COLO829 (cell line): ENCODE data around the gene NR3C1.
A peak's percentile ranks its signal among the peaks of the same experiment; 100 is the strongest.

Experiments
- DNase-seq: peaks from one replicate; pipeline ENCODE4 v3.0.0; 2012; ENCODE audit warnings: low spot score

Gene NR3C1

DNA sequence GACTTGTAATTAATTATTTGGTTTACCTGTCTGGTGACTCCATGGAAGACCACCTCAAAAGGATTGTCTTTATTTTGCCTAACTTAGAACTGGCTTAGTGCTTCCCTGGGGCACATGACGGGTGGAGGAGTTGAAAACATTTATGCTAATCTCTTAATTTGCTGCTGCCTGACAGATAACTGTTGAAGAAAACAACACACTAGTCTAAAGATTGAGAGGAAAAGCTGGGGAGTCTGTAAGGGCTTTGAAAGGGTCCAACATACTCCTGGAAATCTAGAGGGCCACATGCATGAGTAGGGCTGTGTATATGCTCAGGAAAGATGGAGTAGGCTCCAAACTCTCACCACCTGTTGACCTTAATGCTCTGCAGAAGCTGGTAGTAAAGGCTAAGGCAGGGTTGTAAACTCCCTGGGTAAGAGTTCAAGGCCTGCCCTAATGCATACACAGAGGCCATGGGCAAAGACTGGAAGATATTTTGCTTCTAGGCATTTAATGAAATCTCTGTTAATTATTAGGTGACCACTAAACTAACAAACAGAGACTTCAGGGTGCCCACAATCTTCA, 40.7 kb downstream of the NR3C1 start:
- DNase-seq, result no peak

DNA sequence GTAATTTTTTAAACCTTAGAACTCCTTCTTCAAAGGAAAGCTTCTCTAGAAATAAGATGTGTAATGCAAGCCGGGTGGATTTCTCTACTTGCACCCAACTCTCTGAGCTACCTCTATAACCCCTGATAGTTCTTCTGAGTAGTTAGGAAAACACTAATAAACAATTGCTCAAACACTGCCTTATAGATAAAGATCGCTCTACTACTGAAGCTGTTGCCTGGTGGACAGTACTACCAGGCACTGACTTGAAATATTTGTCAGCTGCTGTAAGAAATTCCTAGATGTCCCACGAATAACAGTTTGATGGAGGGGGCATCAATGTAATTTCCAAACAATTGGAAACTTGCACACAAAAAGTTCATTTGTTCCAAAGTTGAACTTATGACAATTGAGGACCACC, 42.0 kb downstream of the NR3C1 start:
- no peak for DNase-seq

DNA sequence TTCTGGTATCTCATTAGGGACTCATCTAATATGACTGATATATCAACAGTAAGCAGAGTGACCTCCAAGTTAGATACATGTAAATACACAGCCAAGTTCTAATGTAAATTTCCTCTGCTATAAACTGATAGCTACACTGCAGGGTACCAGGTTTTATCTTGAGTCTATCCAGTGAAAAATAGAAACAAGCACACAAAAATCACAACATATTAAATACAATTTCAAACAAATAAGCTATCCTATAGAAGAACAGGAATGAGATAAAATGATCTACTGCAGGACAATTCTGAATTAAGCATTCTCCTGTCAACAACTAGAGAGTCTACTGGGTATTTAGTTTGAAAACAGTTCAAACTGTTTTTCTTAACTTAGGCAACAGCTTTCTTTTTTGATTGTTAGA, 42.7 kb downstream of the NR3C1 start:
- DNase-seq, result no peak

DNA sequence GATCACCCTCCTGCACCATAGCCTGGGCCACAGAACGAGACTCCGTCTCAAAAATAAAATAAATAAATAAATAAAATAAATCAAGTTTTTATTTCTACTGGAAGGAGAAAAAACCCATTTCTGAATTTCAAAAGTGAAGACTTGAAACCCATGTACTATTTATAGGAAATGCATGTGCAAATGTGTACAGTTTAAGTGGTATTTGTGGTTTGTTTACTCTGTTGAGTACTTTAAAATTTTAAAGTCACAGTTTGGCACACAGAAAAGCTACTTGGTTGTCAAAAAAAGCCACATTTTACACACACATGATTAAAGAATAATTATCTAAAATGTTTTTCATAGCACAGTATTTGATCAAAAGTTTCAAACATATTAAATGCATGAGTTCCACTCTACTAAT, 43.6 kb downstream of the NR3C1 start:
- DNase-seq, result no peak

DNA sequence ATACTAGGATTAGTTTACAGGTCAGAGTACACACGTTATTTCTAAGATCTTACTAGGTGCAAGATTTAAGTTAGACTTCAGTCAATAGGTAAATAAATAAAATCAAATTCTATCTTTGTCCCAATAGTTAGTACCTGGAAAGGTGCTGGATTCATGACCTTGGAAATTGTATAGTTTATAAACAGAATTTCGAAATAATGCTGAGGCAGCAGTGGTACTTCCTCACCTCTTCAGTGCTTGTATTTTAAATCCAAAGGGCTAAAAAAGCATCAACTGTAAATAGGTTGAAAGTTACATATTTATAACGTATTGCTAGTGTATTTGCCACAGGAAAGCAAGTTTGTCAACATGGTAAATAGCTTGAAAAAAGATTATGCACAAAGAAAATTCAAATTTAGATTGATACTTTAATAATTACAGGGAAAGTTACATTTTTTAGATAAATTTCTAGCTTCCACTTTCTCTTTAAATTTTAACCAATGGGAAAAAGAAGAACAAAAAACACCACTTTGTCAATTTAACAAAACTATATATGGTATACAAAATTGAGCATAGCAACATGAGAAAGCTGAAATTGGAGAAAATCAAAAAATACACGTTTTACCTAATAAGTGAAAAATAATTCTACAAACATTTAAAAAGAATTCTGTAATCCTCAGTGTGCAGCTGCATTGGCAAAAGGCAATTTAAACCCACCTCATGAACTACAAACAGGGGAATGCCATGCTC, 46.5 kb downstream of the NR3C1 start:
- DNase-seq, result no peak

DNA sequence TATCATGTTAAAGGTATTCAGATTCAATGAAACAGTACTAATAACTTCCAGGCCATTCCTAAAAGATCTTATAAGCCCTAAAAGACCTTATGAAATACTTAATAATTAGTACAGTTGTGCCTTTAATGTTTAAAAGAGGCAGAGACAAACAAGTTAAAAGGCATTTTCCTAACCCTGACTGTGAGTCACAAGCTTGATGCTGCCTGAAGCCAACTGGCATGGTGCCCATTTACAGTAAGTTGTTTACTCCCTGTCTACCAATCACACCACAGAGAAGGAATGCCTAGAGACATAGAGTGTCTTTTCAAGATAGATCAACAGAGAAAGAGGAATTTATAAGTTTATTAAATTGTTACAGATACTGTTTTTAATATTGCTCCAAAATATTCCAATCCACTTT, 47.8 kb downstream of the NR3C1 start:
- DNase-seq, result peak; percentile 84

DNA sequence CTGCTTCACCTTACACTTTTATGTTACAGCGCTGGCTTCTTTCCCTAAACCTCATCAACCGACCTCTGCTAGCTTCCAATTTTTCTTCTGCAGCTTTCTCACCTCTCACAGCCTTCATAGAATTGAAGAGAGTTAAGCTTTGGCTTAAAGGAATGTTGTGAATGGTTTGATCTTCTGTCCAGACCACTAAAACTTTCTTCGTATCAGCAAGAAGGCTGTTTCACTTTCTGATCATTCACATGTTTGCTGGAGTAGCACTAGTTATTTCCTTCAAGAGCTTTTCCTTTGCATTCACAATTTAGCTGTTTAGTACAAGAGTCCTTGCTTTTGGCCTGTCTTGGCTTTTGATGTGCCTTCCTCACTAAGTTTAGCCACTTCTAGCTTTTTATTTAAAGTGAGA, 49.5 kb downstream of the NR3C1 start:
- DNase-seq, result no peak

DNA sequence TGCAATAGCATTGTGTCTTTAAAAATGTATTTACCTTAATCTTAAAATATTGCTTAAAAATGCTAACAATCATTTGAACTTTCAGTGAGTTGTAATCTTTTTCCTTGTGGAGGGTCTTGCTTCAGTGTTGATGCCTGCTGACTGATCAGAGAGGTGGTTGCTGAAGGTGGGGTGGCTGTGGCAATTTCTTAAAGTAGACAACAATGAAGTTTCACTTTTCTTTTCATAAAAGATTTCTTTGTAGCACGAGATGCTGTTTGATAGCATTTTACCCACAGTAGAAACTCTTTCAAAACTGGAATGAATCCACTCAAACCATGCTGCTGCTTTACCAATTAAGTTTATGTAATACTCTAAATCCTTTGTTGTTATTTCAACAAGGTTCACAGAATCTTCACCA, 50.8 kb downstream of the NR3C1 start:
- DNase-seq, result no peak

DNA sequence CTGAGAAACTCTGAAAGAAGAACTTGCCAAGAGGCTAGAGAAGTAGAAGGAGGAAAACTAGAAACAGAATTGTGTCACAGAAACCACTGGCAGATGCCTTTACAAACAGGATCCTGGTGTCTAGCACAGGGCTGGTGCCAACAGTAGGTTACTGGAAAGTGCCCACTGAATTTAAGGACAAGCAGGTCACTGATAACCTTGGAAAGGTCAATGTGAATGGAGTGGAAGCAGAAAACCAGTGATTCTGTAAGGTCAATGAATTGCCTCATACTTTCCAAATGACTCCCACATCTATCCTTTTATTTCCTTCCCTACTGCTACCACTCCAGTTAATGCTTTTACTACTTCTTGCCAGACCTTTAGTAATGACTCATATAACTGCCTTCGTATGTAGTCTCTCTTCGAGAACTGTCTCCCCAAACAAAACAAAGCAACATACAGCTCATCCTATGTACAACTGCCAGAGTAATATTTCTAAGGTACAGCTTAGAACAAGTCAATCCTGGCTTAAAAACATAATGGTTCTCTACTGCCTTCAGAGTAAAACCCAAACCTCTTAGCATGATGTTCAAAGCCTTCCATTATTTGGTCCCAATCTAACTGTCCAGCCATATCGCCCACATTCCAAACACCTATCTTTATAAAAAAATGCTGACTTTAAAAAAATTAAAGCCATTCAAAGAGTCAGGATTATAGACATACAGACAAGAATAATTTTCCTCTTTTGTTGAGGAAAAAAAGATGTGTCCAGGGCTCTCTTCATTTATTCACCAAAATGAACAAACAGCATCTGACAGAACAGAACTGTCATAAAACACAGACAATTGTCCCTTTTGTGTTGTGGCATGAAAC, 52.5 kb downstream of the NR3C1 start:
- peak; percentile 57 for DNase-seq

DNA sequence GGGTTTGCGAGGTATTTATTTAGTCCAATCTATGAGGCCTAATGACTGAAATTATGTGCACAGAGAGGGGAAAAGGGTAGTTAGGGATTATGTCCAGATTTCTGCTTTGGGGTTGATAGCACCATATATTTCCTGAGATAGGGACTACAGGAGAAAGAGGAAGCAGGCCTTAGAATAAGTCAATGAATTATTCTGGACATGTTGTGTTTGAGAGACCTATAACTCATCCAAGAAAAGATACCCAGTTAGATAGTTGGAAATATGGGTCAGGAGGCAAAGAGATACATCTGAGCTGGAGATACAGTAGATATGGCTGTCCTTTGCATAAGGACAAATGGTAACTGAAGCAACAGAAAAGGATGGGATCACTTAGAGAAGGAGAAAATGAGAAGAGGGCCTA, 53.1 kb downstream of the NR3C1 start:
- no peak for DNase-seq

DNA sequence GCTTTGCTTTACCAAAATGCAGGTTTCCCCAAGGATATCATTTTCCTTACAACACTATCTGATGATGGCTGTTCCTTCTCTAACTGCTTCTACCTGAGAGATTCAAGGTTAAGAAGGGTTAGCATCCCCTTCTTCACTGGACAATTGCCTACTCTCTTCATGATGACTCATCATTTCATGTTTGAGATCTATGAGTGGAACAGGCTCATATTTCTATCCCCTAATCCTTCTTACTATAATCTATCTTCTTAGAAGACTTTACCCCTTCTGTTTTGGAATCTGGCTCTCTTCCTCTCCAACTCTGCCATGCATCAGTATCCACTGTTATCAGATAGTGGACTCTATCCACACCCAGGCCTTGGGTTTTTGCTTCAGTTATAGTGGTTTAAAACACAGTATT, 54.3 kb downstream of the NR3C1 start:
- no peak for DNase-seq

DNA sequence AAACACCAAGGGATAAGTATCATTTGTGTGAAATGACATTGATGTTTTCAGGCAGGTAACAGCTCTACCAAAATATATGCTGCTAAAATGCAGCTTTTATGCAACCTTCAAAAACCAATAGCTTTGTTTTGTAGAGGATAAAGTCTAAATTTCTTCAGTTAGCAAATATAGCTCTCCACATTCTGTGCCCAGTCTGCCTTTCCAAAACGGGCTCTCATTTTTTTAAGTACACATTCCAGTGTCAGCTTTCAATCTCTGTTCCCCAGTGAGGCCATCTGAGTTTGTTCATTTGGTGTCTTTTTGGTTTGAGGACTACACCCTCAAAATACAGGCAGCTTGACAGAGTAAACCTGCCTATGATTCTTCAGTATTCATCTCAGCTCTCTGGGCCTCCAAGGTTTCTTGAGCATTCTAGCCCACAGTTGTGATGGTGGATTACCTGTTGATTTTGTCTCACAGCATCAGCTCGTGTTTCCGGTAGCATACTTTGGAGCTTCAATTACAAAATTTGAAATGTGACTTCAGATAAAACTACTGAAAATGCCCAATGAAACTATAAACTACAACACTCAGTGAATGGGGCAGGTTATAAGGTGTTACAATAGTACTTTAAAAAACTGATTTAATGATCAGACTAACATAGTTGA, 55.7 kb downstream of the NR3C1 start:
- DNase-seq, result no peak

DNA sequence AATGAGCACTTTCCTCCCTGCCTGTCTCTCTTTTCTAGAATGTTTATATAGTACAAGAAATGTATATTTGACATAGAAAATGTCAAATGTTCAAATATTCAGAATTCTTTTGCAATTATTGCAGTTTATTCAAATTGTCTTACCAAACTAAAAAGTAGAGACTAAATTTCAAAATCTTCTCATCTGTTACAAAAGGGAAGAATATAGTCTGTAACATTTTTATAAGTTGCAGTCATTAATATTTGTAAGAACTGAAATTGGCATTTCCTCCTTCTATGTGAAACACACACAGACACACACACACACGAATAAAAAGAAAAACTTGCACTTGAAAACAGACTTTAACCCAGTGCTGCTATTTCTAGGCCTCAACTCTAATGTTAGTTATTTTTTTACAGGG, 56.4 kb downstream of the NR3C1 start:
- DNase-seq, result no peak

DNA sequence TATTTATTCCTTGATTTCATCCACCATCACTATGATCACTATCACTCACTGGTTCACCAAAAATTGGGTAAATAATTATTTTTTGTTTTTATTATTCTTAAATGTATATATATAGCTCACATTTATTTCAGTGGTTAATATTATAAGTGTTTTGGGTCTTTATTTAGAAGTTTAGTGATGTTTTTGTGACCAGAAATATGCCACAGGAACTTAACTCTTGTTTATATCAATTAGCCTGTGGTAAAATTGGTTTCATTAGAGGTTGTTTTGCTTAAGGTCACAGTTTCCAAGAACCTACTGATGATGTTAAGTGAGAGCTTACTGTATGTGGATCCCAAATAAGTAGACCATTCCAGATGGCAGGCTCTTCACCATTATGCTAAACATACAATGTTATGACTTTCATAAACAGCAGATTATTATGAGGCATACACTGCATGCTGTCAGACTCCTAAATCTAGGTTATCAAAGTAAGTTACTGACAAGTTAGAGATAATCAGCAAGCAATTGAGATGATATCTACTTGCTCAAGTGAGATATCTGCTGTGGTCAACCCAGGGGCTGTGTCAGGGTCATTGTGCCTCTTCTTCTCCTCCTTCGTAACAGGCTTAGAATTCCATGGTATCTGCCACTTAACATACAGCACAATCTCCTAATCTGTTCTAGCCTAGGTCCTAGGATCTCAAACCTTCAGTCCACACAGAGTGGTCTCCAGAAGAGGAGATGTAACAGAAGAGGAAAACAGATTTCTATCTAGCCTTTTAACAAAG, 57.6 kb downstream of the NR3C1 start:
- no peak for DNase-seq

DNA sequence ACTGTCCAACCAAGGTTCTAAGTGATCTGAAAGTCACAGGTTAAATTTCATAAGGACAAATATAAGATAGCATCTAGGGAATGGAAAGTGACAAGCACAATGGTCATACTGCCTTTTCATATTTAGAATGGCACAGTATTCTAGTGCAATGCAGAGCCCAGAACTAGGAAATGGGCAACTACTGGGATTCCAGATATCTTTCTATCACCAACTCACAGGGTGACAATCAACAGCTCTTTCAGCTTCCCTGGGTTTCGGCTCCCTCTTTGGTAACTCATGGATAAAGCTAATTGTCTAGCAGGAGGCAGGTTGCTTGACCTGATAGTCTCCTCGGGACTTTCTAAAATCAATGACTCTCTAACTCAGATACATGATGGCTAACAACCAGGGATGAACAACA, 60.4 kb downstream of the NR3C1 start:
- DNase-seq, result no peak

DNA sequence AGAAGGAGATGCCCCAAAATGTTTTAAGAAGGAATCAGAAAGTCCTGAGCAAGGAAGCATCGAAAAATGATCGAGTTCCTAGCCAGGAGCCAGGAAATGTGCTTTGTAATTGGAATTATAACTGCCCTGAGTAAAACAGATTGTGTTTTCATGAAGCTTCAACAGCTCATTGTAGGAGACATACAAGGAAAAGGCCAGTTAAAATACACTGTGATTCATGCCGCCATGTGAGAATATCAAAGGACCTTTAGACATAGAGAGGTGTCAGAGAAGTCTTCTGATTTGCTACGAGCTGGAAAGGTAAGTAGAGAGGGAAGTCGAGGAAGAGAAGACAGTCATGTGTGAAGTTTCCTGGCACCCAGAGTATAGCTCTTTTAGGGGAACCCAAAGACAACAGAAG, 60.9 kb downstream of the NR3C1 start:
- no peak for DNase-seq

DNA sequence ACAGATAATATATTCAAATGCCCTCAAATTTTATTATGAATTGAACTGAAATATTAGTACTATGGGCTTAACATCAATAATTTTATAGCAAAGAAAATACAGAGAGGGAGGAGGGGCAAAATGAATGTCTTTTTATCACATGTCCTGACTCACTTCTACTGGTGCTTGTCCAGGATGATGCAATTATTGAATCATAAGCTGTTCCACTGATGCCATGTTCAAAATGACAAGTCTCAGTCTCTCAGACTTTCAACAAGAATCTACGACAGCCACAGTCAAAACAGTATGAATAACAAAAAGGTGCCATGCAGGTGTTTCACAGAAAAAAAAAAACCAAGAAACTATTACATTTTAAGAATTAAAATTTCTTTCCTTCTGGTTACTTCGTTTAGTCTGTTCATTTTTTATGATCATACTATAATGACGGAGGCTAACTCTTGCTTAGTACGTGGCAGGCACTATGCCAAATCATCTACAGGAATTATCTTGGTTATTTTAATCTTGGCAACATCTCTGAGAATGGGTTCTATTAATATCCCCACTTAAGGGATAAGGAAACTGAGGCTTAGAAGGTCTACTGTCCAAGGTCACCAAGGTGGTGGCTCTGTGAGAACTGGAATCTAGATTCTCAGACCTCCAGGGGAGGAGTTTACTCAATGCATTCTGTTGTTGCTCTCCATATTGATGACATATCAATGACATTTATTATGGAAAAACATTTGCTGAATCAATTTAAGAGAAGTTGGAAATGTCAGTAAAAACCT, 61.5 kb downstream of the NR3C1 start:
- DNase-seq, result no peak

DNA sequence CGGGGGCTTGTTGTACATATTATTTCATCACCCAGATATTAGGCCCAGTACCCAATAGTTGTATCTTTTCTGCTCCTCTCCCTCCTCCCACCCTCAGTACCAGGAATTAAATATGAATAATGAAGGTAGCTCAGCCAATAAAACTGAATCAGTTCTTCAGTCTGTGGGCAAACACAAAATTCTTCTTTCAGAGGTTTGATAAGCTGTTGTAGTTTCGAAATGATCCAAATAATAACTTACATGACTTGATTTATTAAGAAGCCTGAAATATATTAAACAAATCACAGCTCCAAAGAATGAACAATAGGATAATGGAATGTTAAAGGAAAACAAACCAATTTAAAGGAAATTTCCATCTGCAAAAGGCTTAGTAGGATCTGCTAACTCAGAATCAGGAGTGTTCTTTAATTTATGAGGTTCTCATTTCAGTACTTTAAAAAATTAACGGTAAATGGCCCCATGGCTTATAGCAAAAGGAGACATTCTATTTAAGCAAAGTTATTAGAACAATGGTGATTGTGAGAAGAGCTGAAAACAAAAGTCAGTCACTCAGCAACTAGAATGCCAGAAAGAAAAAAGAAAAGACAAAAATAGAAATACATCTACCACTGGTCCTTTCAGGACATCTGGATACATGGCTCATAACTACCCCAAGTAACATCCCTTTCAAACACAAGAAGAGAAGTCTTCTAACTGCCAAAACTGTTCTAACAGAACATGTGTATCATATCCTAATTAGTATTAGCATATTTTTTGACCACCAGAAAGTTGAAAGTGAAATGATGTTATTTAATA, 62.4 kb downstream of the NR3C1 start:
- no peak for DNase-seq

DNA sequence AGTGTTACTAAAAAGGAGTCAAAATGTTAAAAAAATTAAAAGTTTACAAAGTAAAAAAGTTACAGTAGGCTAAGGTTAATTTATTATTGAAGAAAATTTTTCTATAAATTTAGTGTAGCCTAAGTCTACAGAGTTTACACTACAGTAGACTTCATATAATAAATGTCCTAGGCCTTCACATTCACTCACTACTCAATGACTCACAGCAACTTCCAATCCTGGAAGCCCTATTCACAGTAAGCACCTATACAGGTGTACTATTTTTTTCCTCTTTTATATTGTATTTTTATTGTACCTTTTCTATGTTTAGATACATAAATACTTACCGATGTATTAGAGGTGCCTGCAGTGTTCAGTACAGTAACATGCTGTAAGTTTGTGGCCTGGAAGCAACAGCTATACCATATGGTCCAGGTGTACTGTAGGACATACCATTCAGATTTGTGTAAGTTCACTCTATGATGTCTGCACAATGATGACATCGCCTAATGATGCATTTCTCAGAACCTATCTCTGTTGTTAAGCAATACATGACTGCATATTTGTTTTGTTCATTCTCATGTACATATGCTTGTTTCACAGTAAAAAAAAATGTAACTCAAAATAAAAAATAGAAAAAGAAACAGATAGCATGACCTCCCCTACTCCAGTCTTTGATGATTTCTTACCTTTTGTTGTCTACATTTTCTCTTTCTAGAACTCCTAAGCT, 64.7 kb downstream of the NR3C1 start:
- DNase-seq, result no peak

DNA sequence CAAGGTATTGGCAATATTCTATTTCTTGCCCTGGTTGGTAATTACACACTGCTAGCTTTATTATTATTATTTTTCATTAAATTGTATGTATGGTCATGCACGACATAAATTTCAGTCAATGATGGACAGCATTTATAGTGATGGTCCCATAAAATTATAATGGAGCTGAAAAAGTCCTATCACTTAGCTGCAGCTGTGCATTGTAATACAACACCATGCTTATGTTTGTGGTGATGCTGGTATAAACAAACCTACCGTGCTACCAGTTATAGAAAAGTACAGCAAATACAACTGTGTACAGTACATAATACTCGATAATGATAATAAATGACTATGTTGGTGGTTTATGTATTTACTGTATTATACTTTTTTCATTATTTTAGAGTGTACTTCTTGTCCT, 65.5 kb downstream of the NR3C1 start:
- no peak for DNase-seq
